ENCODE measurements around the gene DEPDC5.

DNA sequence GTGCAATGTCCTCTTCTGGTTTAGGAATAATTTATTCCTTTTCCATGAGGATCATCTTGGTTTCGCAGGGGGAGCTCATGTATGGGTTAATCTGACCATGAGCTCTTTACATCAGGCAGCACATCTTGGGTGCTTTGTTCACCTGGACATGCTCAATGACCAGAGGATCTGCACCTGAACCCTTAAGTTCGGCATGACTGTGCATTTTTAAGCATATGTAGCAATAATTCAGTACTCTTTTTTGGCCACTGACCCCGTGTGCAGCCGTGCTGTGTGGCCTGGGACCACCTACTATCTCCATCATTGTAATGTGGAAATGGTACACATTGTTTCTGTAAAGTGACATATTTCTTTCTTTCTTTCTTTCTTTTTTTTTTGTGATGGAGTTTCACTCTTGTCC is 62.9 kb downstream of the DEPDC5 start:
- TF ChIP-seq, protein P1, sequence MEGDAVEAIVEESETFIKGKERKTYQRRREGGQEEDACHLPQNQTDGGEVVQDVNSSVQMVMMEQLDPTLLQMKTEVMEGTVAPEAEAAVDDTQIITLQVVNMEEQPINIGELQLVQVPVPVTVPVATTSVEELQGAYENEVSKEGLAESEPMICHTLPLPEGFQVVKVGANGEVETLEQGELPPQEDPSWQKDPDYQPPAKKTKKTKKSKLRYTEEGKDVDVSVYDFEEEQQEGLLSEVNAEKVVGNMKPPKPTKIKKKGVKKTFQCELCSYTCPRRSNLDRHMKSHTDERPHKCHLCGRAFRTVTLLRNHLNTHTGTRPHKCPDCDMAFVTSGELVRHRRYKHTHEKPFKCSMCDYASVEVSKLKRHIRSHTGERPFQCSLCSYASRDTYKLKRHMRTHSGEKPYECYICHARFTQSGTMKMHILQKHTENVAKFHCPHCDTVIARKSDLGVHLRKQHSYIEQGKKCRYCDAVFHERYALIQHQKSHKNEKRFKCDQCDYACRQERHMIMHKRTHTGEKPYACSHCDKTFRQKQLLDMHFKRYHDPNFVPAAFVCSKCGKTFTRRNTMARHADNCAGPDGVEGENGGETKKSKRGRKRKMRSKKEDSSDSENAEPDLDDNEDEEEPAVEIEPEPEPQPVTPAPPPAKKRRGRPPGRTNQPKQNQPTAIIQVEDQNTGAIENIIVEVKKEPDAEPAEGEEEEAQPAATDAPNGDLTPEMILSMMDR (conservative IDR thresholded peaks at IDR 0.05): no peak
- TF ChIP-seq ZFX (IDR thresholded peaks at IDR 0.05): no peak

All from C4-2B (cell line).